ENCODE measurements around the gene GPX7. TPM values are rescaled to one million over a fixed set of nuclear protein-coding genes. Genes with fewer than 3 reads are reported as not detected.

Gene GPX7
- total and polyA plus RNA-seq, 2 donors from 2014 or later = 9.7 to 14.3 TPM

GRCh38 chr1:52579415-52579814 is 22.8 kb upstream of the GPX7 start:
- H3K27me3 ChIP-seq (ENCODE audit: control insufficient read depth, insufficient read depth, low read length) = no peaks in the 10 kb centered on the region
- FAIRE-seq (no peak), DNase-seq (no peak)
- H3K9me3 ChIP-seq (ENCODE audit: control insufficient read depth in 2 of 3, insufficient read depth in 1 of 3, low read length in 3 of 3) = no peaks in the 10 kb centered on the region
- H3K36me3 ChIP-seq (ENCODE audit: control insufficient read depth in 2 of 3, insufficient read depth in 3 of 3, low read length in 3 of 3) = no peaks in the 10 kb centered on the region
- no peak for TF ChIP-seq CTCF (IDR thresholded peaks at IDR 0.05; ENCODE audit: borderline replicate concordance, extremely low read depth, insufficient read depth)
- H3K4me3 ChIP-seq (ENCODE audit: low read length in 3 of 3) = no peak overlapping the region
- intact Hi-C loops (cut with DNase I) = no loop called here
- H3K4me1 ChIP-seq (ENCODE audit: control insufficient read depth in 2 of 3, insufficient read depth in 2 of 3, low read depth in 1 of 3, low read length in 3 of 3) = no peaks in the 10 kb centered on the region
- no peak overlapping the region for H3K27ac ChIP-seq (ENCODE audit: low read depth in 2 of 2, low read length in 2 of 2)
- no peak overlapping the region for H3K9ac ChIP-seq (ENCODE audit: low read length in 3 of 3)

GRCh38 chr1:52580283-52580682 is 21.9 kb upstream of the GPX7 start:
- DNase-seq = no peak
- FAIRE-seq = no peak
- Histone ChIP-seq H3K27ac (ENCODE audit: low read depth in 2 of 2, low read length in 2 of 2) (no peak overlapping the region), H3K36me3 (ENCODE audit: control insufficient read depth in 2 of 3, insufficient read depth in 3 of 3, low read length in 3 of 3) (no peaks in the 10 kb centered on the region), H3K27me3 (ENCODE audit: control insufficient read depth, insufficient read depth, low read length) (no peaks in the 10 kb centered on the region), H3K4me3 (ENCODE audit: low read length in 3 of 3) (no peak overlapping the region), H3K9ac (ENCODE audit: low read length in 3 of 3) (no peak overlapping the region), H3K4me1 (ENCODE audit: control insufficient read depth in 2 of 3, insufficient read depth in 2 of 3, low read depth in 1 of 3, low read length in 3 of 3) (no peaks in the 10 kb centered on the region), H3K9me3 (ENCODE audit: control insufficient read depth in 2 of 3, insufficient read depth in 1 of 3, low read length in 3 of 3) (no peaks in the 10 kb centered on the region)
- TF ChIP-seq CTCF (IDR thresholded peaks at IDR 0.05; ENCODE audit: borderline replicate concordance, extremely low read depth, insufficient read depth) = no peak
- intact Hi-C loops (cut with DNase I) = no loop called here

GRCh38 chr1:52582116-52582696 is 20.0 kb upstream of the GPX7 start:
- intact Hi-C loops (cut with DNase I) = no loop called here
- no peaks in the 10 kb centered on the region for H3K9me3 ChIP-seq (ENCODE audit: control insufficient read depth in 2 of 3, insufficient read depth in 1 of 3, low read length in 3 of 3)
- no peaks in the 10 kb centered on the region for H3K4me1 ChIP-seq (ENCODE audit: control insufficient read depth in 2 of 3, insufficient read depth in 2 of 3, low read depth in 1 of 3, low read length in 3 of 3)

More at GRCh38 chr1:52582116-52582696, 20.0 kb upstream of the GPX7 start:
- Histone ChIP-seq H3K27me3 (ENCODE audit: control insufficient read depth, insufficient read depth, low read length) (no peaks in the 10 kb centered on the region), H3K9ac (ENCODE audit: low read length in 3 of 3) (no peak overlapping the region), H3K4me3 (ENCODE audit: low read length in 3 of 3) (no peak overlapping the region), H3K36me3 (ENCODE audit: control insufficient read depth in 2 of 3, insufficient read depth in 3 of 3, low read length in 3 of 3) (no peaks in the 10 kb centered on the region), H3K27ac (ENCODE audit: low read depth in 2 of 2, low read length in 2 of 2) (no peak overlapping the region)
- TF ChIP-seq CTCF (IDR thresholded peaks at IDR 0.05; ENCODE audit: borderline replicate concordance, extremely low read depth, insufficient read depth) = no peak
- DNase-seq (no peak), FAIRE-seq (no peak)

Measured in kidney (tissue), 14 donors.